H7 (cell line): ENCODE measurements around the gene PDE4B. TPM values are rescaled to one million over a fixed set of nuclear protein-coding genes. Genes with fewer than 3 reads are reported as not detected.
"Not testable (repeated sequence)": the region's sequence is repeated elsewhere in the genome, so short reads cannot be mapped to it uniquely, and the experiment has no call there.

ENCODE experiments used
- DNase-seq: peaks from one replicate; pipeline ENCODE4 v3.0.0; 2012
- H3K27me3 ChIP-seq: 2 replicates; pipeline ENCODE4 v1.6.0; 2011; ENCODE audit warnings: mild to moderate bottlenecking, low read length; ENCODE audit not compliant: control insufficient read depth, insufficient read depth
- H3K36me3 ChIP-seq: replicated peaks from 2 replicates; pipeline ENCODE4 v1.5.1; 2011; ENCODE audit warnings: low read length; ENCODE audit not compliant: control insufficient read depth, insufficient read depth
- H3K4me3 ChIP-seq: 2 replicates; pipeline ENCODE4 v1.5.1; 2011; ENCODE audit warnings: low read depth, mild to moderate bottlenecking, control low read depth, low read length, moderate library complexity; ENCODE audit not compliant: insufficient read depth
- total RNA-seq: library from RNA; depleted of rRNA; stranded (reverse); fragments of >200 nt; shearing (Covaris generic); gene quantifications from 2 replicates; pipeline ENCODE4 v1.2.3, GENCODE V29; 2014

Gene PDE4B
- total RNA-seq, 1 experiment from 2014 or later, result 4.1 TPM

DNA sequence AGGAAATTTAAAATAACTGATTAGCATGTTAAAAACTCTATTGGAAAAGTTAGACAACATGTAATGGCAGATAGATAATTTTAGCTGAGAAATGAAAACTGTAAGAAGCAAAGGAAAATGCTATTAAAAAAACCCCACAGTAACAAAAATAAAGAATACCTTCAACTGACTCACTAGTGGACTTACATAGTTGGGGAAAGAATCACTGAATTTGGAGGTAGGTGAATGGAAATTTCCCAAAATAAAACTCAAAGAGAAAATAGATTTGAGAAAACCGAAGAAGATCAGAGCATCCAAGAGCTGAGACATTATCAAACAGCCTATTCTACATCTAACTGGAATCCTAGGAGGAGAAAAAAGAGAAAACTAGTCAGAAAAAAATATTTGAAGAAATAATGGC is 34.7 kb downstream of the PDE4B start:
- H3K36me3 ChIP-seq, result no peaks in the 10 kb centered on the region
- H3K27me3 ChIP-seq, result no peaks in the 10 kb centered on the region
- no peak overlapping the region for H3K4me3 ChIP-seq
- no peak for DNase-seq

DNA sequence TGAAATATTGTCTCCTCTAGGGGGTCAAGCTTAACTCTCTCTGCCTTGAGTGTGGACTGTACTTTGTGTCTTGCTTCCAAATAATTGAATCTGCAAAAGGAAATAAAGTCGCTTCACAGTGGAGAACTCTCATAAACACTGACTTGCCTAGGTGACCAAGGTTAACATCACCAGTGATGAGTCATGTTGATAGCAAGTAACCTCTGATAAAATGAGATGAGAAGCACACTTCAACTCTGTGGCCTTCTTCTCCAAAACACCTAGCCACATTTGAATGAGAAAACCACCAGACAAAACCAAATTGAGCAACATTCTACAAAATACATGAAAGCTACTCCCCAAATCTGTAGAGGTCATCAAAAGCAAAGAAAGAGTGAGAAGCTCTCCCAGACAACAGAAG is 37.6 kb downstream of the PDE4B start:
- DNase-seq, result no peak
- Histone ChIP-seq H3K4me3 (no peak overlapping the region), H3K27me3 (no peaks in the 10 kb centered on the region), H3K36me3 (no peaks in the 10 kb centered on the region)

DNA sequence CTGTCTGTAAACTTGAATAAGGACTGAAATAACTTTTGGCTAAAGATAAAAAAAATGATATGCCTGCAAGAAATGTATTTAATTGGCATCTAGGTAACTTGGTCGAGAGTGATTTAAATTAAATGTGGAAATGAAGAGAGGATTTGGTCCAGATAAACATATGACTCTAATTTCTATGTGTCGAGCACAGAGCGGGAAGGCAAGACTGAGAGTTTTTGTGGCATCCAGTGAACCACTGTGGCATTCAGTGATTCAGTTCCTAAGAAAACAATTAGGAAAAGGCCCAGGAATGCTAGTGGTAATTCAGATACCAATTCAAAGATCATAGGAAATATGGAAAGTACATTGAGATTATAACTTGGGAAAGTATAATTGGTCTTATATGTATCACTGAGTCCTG is 39.6 kb downstream of the PDE4B start:
- DNase-seq, result no peak
- H3K36me3 ChIP-seq, result no peaks in the 10 kb centered on the region
- H3K27me3 ChIP-seq, result no peaks in the 10 kb centered on the region
- H3K4me3 ChIP-seq, result no peak overlapping the region

DNA sequence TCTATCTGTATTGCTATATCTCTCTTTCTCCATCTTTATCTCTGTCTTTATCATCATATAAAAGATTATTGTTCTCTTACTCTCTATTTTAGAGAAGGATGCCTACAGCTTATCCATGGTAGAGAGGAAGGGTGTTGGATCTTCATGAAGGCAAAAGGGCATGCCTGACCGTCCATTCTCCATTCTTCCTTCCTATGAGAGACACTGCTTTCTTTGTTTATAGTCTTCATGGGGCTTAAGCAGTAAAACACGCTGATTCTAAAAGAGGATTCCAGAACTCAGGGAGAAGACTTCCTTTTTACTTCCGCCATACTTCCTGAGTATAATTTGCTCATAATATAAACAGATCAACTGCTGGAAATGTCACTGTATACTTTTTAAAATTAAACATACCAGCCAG is 44.0 kb downstream of the PDE4B start:
- H3K27me3 ChIP-seq, result no peaks in the 10 kb centered on the region
- H3K4me3 ChIP-seq, result no peak overlapping the region
- H3K36me3 ChIP-seq, result no peaks in the 10 kb centered on the region
- DNase-seq, result no peak

DNA sequence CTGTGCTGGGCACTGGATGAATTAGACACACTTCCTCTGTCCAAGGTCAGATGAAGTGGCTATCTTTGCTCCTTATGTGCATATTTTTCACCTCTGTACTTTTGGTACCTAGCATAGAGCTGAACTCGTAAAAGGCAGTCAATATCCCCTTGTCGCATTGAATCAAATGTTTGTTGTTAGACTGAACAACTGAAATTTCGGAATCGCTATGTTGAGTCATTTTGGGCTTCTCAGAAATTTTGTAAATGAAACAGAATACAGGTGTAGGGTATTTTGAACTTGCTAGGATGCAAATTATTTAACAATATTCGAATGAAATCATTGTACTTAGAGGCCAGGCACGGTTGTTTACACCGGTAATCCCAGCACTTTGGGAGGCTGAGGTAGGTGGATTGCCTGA is 48.0 kb downstream of the PDE4B start:
- Histone ChIP-seq H3K27me3 (no peaks in the 10 kb centered on the region), H3K4me3 (no peak overlapping the region), H3K36me3 (no peaks in the 10 kb centered on the region)
- DNase-seq, result no peak

DNA sequence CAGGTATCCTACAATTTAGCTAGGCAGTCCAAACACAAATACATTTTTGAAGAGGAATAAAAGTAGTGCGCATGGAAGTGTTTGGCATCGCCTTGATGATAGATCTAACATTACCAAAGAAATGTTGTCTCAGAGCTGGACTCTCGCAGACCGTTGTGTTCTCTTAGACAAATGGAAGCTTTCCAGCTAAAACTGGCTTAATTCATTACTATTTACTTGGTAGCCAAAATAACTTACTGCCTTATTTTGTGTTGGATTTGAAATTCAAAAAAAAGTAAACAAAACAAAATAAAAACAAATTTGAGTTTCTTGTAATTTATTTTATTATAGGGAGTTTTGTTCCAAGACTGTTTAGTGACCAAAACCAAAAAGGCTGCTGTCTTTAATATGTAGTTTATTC is 51.6 kb downstream of the PDE4B start:
- DNase-seq, result no peak
- H3K27me3 ChIP-seq, result no peaks in the 10 kb centered on the region

DNA sequence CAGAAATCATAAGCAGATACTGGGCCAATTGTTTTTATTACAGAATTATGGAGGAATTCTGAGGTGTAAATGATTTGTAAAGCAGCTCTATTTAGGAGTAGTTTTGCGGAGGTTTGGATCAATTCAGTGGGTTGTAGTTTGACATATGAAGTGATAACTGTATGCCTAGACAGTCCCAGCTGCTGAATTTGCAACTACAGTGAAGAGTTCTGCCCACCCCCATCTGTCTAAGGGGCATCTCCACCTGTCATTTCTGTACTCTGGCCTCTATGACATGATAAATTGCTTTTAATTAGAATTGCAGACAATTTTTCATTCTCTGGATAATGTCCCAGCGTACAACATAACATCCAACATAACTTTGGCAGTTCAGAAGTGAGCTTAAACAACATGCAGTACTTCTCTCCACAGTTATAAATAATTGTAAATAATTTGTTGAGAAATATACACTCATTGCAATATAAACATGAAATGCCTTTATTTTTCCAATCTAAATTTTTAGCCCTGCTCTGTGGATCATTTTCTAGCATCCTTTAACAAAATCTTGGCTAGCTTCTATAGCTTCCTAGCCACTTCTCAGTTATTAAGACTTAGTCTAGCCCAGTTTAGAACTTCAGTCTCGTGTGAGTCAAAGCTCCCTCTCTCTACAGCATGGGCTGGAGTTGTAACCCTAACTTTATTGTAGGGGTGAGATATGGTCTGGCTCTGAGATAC is 52.3 kb downstream of the PDE4B start:
- Histone ChIP-seq H3K27me3 (no peaks in the 10 kb centered on the region), H3K4me3 (no peak overlapping the region), H3K36me3 (no peaks in the 10 kb centered on the region)
- DNase-seq, result no peak

More for the DNA sequence above, 51.6 kb downstream of the PDE4B start:
- no peaks in the 10 kb centered on the region for H3K36me3 ChIP-seq
- H3K4me3 ChIP-seq, result no peak overlapping the region

DNA sequence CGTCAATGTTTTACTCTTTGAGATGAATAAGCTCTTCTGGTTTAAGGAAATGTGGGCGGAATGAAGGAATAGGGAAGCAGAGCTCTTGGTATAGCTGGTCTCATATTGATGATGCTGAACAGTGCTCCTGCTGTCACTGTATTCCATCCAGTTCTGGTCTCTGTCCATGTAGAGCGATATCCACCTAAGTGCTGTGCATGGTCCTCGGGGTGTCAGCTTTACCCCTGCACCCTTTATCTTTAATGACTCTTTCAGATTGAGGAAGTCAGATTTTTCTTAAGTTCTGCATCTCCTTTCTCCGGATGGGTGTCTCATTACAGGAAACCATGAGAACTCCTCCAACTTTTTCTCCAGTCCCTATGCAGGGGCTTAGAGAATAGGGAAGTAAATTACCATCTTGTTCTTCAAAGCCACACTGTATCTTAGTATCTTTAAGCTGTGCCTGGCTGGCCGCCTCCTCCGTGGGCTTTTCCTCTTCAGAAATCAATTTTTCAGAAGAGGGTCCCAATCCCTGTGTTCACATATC is 52.9 kb downstream of the PDE4B start:
- H3K27me3 ChIP-seq, result no peaks in the 10 kb centered on the region

DNA sequence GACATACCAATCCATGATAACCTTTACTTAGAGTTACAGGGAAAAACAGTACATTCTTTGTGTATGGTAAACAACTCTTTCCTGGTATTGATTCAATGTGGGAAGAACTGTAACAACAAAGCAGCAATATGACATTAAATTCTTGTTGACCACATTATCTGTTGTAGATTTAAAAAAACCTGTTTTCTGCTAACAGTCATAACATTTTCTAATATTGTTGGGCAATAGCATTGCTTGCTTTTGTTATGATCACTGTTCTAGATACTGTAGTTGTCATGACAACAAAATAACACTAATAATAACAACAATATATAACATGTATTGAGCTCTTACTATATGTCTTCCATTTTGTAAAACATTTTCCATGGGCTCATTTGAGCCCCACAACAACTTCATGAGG is 54.2 kb downstream of the PDE4B start:
- no peaks in the 10 kb centered on the region for H3K27me3 ChIP-seq
- DNase-seq, result no peak
- H3K36me3 ChIP-seq, result no peaks in the 10 kb centered on the region
- no peak overlapping the region for H3K4me3 ChIP-seq

More for the DNA sequence above, 52.9 kb downstream of the PDE4B start:
- Histone ChIP-seq H3K36me3 (no peaks in the 10 kb centered on the region), H3K4me3 (no peak overlapping the region)
- no peak for DNase-seq

DNA sequence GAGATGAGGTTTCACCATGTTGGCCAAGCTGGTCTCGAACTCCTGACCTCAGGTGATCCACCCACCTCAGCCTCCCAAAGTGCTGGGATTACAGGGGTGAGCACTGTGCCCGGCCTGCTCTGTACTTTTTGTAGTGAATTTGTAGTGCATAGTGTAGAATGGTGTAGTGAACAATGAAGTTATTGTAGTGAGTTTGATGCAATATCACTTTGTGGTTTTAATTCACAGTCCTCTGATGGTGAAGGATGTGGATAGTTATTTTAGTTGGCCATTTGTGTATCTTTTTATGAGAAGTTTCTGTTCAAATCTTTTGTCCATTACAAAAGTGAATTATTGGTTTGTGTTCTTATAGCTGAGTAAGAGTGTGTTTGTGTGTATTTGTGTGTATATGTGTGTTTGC is 57.6 kb downstream of the PDE4B start:
- Histone ChIP-seq H3K27me3 (no peaks in the 10 kb centered on the region), H3K4me3 (no peak overlapping the region), H3K36me3 (no peaks in the 10 kb centered on the region)
- no peak for DNase-seq

DNA sequence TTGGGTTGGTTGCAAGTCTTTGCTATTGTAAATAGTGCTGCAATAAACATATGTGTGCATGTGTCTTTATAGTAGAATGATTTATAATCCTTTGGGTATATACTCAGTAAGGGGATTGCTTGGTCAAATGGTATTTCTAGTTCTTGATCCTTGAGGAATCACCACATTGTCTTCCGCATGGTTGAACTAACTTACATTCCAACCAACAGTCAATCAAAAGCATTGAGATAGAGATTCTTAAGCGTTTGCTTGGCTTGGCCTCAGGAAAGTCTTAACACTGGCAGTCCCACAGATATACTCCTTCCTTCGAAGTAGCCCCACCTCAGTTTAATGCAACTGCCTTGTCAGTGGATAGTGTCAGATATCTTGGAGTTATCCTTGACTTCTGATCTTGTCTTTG is 63.9 kb downstream of the PDE4B start:
- H3K4me3 ChIP-seq, H3K36me3 ChIP-seq, DNase-seq, H3K27me3 ChIP-seq: not testable (repeated sequence)

DNA sequence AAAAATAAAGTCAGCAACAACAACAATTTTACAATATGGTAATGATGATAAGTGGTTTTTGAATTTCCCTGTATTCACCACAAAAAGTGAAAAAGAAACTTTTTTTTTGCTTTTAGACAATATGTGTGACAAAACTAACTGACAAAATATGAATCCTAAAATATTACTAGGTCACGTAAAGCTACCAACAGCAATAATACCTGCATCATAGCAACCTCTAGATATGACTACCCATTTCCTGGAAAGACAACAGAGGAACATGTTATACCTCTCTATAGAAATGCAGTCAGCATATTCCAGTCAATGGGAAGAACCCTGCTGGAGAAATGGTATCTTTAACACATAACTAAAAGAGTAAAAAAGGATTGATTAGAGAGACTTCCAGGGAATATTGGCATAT is 73.7 kb downstream of the PDE4B start:
- H3K27me3 ChIP-seq, result no peaks in the 10 kb centered on the region

DNA sequence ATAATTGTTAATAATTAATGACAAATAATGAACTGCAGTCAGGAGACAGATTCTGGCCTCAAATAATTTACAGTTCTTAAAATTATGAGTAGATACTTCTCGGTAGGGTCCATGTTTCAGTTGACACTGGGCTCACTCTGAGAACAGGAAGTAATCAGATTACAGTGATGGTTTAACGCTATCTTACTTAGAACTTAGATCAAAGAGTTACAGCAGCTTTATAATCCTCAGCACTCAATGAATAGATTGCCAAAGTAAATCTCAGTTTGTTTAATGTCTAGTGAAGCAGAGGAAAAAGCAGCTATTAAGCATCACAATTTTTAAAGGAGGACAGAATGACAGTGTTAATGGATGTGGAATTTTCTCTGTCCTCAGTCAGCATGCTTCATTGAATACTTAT is 79.6 kb downstream of the PDE4B start:
- Histone ChIP-seq H3K4me3 (no peak overlapping the region), H3K27me3 (no peaks in the 10 kb centered on the region), H3K36me3 (no peaks in the 10 kb centered on the region)
- no peak for DNase-seq

More for the DNA sequence above, 73.7 kb downstream of the PDE4B start:
- DNase-seq, result no peak
- no peaks in the 10 kb centered on the region for H3K36me3 ChIP-seq
- no peak overlapping the region for H3K4me3 ChIP-seq

DNA sequence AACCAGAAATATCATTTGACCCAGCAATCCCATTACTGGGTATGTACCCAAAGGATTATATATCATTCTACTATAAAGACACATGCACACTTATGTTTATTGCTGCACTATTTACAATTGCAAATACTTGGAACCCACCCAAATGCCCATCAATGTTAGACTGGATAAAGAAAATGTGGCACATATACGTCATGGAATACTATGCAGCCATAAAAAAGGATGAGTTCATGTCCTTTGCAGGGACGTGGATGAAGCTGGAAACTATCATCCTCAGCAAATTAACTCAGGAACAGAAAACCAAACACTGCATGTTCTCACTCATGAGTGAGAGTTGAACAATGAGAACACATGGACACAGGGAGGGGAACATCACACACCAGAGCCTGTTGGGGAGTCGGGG is 85.6 kb downstream of the PDE4B start:
- H3K27me3 ChIP-seq, H3K36me3 ChIP-seq: not testable (repeated sequence)

DNA sequence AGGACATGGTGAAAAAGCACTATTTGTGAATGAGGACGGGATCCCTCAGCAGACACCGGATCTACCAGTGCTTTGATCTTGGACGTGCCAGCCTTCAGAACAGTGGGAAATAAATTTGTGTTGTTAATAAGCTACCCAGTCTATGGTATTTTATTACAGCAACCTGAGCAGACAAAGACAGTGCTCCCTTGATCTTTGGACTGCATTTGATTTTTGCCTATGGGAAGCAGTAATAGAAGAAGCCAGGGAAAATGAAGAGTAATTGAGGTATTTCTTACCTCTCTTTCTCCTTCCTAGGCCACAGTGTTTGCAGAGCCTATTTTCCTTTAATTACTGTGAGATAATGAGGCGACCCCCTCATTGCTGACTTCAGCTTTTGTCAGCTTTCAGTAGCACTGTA is 87.9 kb downstream of the PDE4B start:
- Histone ChIP-seq H3K4me3 (no peak overlapping the region), H3K27me3 (no peaks in the 10 kb centered on the region), H3K36me3 (no peaks in the 10 kb centered on the region)
- DNase-seq, result no peak

More for the DNA sequence above, 85.6 kb downstream of the PDE4B start:
- DNase-seq, H3K4me3 ChIP-seq: not testable (repeated sequence)
